Calu3 (cell line): ENCODE measurements around the gene ESRRB. TPM values are rescaled to one million over a fixed set of nuclear protein-coding genes. Genes with fewer than 3 reads are reported as not detected.
A peak's percentile ranks its signal among the peaks of the same experiment; 100 is the strongest.

Experiments
- BruUV-seq: library from RNA; stranded (reverse); fragments of 400-500 nt; replicated peaks from 2 replicates; lab custom pipeline; 2021; lab: Mats Ljungman, UMichigan
- CTCF ChIA-PET: fragments of 300-600 bp; sonication (Branson Sonifier 250); formaldehyde crosslinking; loops from one replicate; lab custom pipeline; 2022; ENCODE audit warnings: antibody characterized with exemption; lab: Charles Lee
- DNase-seq: peaks from one replicate; pipeline ENCODE4 v3.0.0; 2022
- H3K27ac Mint-ChIP-seq: one replicate; pipeline ENCODE4 v1.8.0; 2022; ENCODE audit warnings: mixed read lengths; ENCODE audit not compliant: unreplicated experiment
- H3K27me3 Mint-ChIP-seq: one replicate; pipeline ENCODE4 v1.8.0; 2022; ENCODE audit warnings: mixed read lengths; ENCODE audit not compliant: unreplicated experiment
- H3K36me3 Mint-ChIP-seq: one replicate; pipeline ENCODE4 v1.8.0; 2022; ENCODE audit warnings: mild to moderate bottlenecking, moderate library complexity, mixed read lengths; ENCODE audit not compliant: insufficient read depth, unreplicated experiment
- H3K4me1 Mint-ChIP-seq: one replicate; pipeline ENCODE4 v1.8.0; 2022; ENCODE audit warnings: mild to moderate bottlenecking, low read depth, mixed read lengths; ENCODE audit not compliant: unreplicated experiment
- H3K4me3 Mint-ChIP-seq: one replicate; pipeline ENCODE4 v1.8.0; 2022; ENCODE audit warnings: mild to moderate bottlenecking, low read depth, moderate library complexity, mixed read lengths; ENCODE audit not compliant: unreplicated experiment
- H3K9me3 Mint-ChIP-seq: one replicate; pipeline ENCODE4 v1.8.0; 2022; ENCODE audit warnings: low read depth, mixed read lengths; ENCODE audit not compliant: unreplicated experiment
- CTCF ChIP-seq: fragments of 200-600 bp; IDR thresholded peaks from one replicate; pipeline ENCODE4 v1.8.0; 2022; ENCODE audit warnings: antibody characterized with exemption; ENCODE audit not compliant: unreplicated experiment
- intact Hi-C: fragments of 100-400 bp; cut with micrococcal nuclease; formaldehyde crosslinking; loops from one replicate; pipeline ENCODE4 v1.10.0; 2022; ENCODE audit not compliant: unreplicated experiment
- total RNA-seq: library from RNA; stranded (reverse); gene quantifications from 2 replicates; pipeline ENCODE4 v1.2.3, GENCODE V29; 2022

Gene ESRRB
- total RNA-seq, 1 experiment from 2014 or later, result 0.21 TPM

DNA sequence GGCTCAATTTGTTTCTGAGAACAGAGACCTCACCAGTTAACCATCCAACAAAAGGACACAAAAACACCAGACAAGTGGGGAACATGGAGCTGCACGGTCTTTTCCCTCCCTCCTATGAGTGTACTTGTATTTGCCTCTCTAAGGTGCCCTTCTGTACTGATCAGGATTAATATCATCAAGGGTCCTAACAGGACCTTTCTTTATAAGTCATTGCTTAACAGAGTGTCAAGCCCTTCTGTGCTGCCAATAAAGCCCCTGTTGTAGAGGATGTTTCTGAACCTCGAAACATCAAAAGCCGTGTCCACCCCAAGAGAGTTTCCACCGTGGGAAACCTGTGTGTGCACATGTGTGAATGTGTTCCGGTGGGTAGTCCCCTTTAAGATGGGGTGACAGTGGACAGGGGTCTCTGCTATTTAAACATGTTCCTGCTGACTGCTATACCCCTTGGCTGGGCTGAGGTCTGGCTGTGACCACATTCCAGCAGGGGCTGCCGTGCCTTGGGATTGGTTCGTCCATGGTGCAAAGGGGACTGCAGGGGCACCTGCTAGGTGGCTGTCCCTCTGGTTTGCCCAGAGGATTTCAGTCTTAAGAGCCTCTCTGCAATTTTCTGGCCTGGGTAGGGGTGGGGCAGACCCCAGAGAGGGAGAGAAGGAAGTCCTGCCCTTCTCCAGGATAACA lies 6.0 kb downstream of the ESRRB start:
- BruUV-seq, result no TSS peak
- intact Hi-C loops, result loop anchor here (10.0 kb wide), 1 partner anchor 477 kb away; no protein-coding TSS in a partner anchor

GRCh38 chr14:76382495-76382832 lies 6.5 kb downstream of the ESRRB start:
- Mint-ChIP-seq H3K27me3 (peaks cover 91% of the 10 kb centered on the region), H3K4me1 (no peaks in the 10 kb centered on the region), H3K36me3 (no peaks in the 10 kb centered on the region), H3K9me3 (no peaks in the 10 kb centered on the region), H3K27ac (no peak overlapping the region), H3K4me3 (no peak overlapping the region)
- BruUV-seq, result no TSS peak
- intact Hi-C loops, result loop anchor here (10.0 kb wide), 1 partner anchor 478 kb away; no protein-coding TSS in a partner anchor
- TF ChIP-seq CTCF, result no peak
- no peak for DNase-seq
- CTCF ChIA-PET, result no interaction called here

More for the DNA sequence above, 6.0 kb downstream of the ESRRB start:
- Mint-ChIP-seq H3K4me1 (no peaks in the 10 kb centered on the region), H3K27me3 (peaks cover 96% of the 10 kb centered on the region), H3K9me3 (no peaks in the 10 kb centered on the region), H3K4me3 (no peak overlapping the region), H3K36me3 (no peaks in the 10 kb centered on the region), H3K27ac (no peak overlapping the region)
- no peak for TF ChIP-seq CTCF
- DNase-seq, result no peak
- CTCF ChIA-PET, result no interaction called here

DNA sequence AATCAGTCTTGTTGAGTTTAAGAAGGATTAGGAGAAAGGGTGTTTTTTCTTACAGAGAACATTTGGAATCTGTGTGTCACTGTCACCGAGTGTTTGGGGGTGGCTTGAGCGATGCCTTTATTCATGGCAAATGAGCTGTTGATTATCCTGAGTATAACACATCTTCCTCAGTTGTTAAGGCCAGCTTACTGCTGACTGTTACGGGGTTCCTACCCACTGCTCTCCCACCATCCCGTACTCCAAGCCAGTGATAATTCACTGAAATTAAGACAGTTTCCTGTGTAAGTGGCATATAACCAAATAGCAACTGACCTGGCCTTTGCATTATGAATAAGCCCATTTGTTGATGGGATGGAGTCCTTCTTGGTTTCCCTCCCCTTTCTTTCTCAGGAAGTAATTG lies 9.5 kb downstream of the ESRRB start:
- DNase-seq, result no peak
- no peaks in the 10 kb centered on the region for H3K36me3 Mint-ChIP-seq
- no peak overlapping the region for H3K4me3 Mint-ChIP-seq
- no peaks in the 10 kb centered on the region for H3K4me1 Mint-ChIP-seq
- no TSS peak for BruUV-seq
- peaks cover 85% of the 10 kb centered on the region for H3K27me3 Mint-ChIP-seq
- TF ChIP-seq CTCF, result no peak
- CTCF ChIA-PET, result no interaction called here
- no peaks in the 10 kb centered on the region for H3K9me3 Mint-ChIP-seq
- no peak overlapping the region for H3K27ac Mint-ChIP-seq
- intact Hi-C loops, result loop anchor here (10.0 kb wide), 1 partner anchor 481 kb away; no protein-coding TSS in a partner anchor

GRCh38 chr14:76386944-76387782 lies 11.2 kb downstream of the ESRRB start:
- intact Hi-C loops, result loop anchor here (1.0 to 10.0 kb wide), 2 partner anchors 336 to 482 kb away; no protein-coding TSS in a partner anchor
- BruUV-seq, result no TSS peak
- H3K36me3 Mint-ChIP-seq, result no peaks in the 10 kb centered on the region
- peak; percentile 84 for DNase-seq
- H3K9me3 Mint-ChIP-seq, result no peaks in the 10 kb centered on the region
- H3K4me1 Mint-ChIP-seq, result no peaks in the 10 kb centered on the region
- peak; percentile 92 for TF ChIP-seq CTCF
- CTCF ChIA-PET, result interaction anchor here (1.1 to 1.4 kb wide), 3 partner anchors 331 to 339 kb away, joined by 4 to 8 read pairs (median 4); no protein-coding TSS in a partner anchor
- peaks cover 77% of the 10 kb centered on the region for H3K27me3 Mint-ChIP-seq
- H3K4me3 Mint-ChIP-seq, result no peak overlapping the region
- H3K27ac Mint-ChIP-seq, result no peak overlapping the region
